HCT116 (cell line): ENCODE measurements around the gene BANF1. TPM values are rescaled to one million over a fixed set of nuclear protein-coding genes. Genes with fewer than 3 reads are reported as not detected.

Experiments used
- ATAC-seq: fragments of 200-7000 bp; cut with Tn5 transposase; 2 replicates; pipeline ENCODE4 v1.9.1; 2020; ENCODE audit warnings: mild to moderate bottlenecking, moderate library complexity
- BruUV-seq: library from RNA; stranded (reverse); fragments of 400-500 nt; replicated peaks from 2 replicates; lab custom pipeline; 2021; lab: Mats Ljungman, UMichigan
- CTCF ChIA-PET: fragments of 300-600 bp; sonication (Branson Sonifier 250); formaldehyde crosslinking; loops from one replicate; lab custom pipeline; 2021; ENCODE audit warnings: antibody characterized with exemption; lab: Charles Lee
- POLR2A ChIA-PET: fragments of 300-600, 350-600 bp; sonication (Branson Sonifier 250); formaldehyde crosslinking; loops from one replicate; lab custom pipeline; 2021; ENCODE audit warnings: antibody characterized with exemption; lab: Charles Lee
- RAD21 ChIA-PET, 2 experiments: fragments of 300-600 bp; sonication (Branson Sonifier 250); formaldehyde crosslinking; loops; one replicate each; lab custom pipeline; 2023; ENCODE audit warnings: low total read pairs in 2 of 2; ENCODE audit not compliant: uncharacterized antibody in 2 of 2, unreplicated experiment in 2 of 2, low non-redundant PET in 1 of 2; lab: Charles Lee
- DNase-seq: peaks from one replicate; pipeline ENCODE4 v3.0.0-alpha.2; 2010; ENCODE audit warnings: low read depth, low spot score
- H2AFZ ChIP-seq: fragments of 200-600 bp; shearing (Covaris generic), sonication (generic); 2 replicates; pipeline ENCODE4 v1.6.1; 2017; ENCODE audit warnings: low read depth, mixed run types, mixed read lengths, antibody characterized with exemption, low read length; ENCODE audit not compliant: poor library complexity, severe bottlenecking
- H3K27ac ChIP-seq: 2 replicates; pipeline ENCODE4 v1.5.1; 2012; ENCODE audit warnings: low read depth, low read length
- H3K27me3 ChIP-seq: fragments of 200-600 bp; sonication (generic); 2 replicates; pipeline ENCODE4 v1.6.1; 2016; ENCODE audit warnings: mixed run types, low read length, mixed read lengths; ENCODE audit not compliant: insufficient read depth
- H3K36me3 ChIP-seq, 2 experiments: fragments of 200-500 bp in 1 of 2; fragments of 200-600 bp in 1 of 2; sonication (Bioruptor generic) in 1 of 2; sonication (generic) in 1 of 2; 2 replicates each; pipeline versions ENCODE4 v1.5.1 to v1.6.1; 2014 to 2016; ENCODE audit warnings: low read length in 2 of 2, inconsistent platforms in 1 of 2, mixed read lengths in 1 of 2, mixed run types in 1 of 2; ENCODE audit not compliant: insufficient read depth in 2 of 2, control insufficient read depth in 1 of 2
- H3K4me1 ChIP-seq, 2 experiments: fragments of 200-600 bp in 1 of 2; sonication (generic) in 1 of 2; 2 replicates each; pipeline versions ENCODE4 v1.5.1 to v1.6.1; 2012 to 2017; ENCODE audit warnings: low read length in 2 of 2, inconsistent platforms in 1 of 2, mild to moderate bottlenecking in 1 of 2, mixed read lengths in 1 of 2, mixed run types in 1 of 2, moderate library complexity in 1 of 2; ENCODE audit not compliant: insufficient read depth in 2 of 2, control insufficient read depth in 1 of 2
- H3K4me2 ChIP-seq: fragments of 200-600 bp; sonication (generic); 2 replicates; pipeline ENCODE4 v1.6.1; 2017; ENCODE audit warnings: mixed run types, low read length, mixed read lengths
- H3K4me3 ChIP-seq, 2 experiments: fragments of 200-600 bp in 1 of 2; sonication (generic) in 1 of 2; replicated peaks in 1 of 2; 2 replicates each; pipeline ENCODE4 v1.5.1; 2011 to 2016; ENCODE audit warnings: low read length in 2 of 2, control low read depth in 1 of 2, low read depth in 1 of 2, mild to moderate bottlenecking in 1 of 2, mixed read lengths in 1 of 2, mixed run types in 1 of 2
- H3K79me2 ChIP-seq: fragments of 200-600 bp; sonication (generic); 2 replicates; pipeline ENCODE4 v1.6.1; 2017; ENCODE audit warnings: mild to moderate bottlenecking, mixed run types, low read length, moderate library complexity, mixed read lengths; ENCODE audit not compliant: insufficient read depth
- H3K9ac ChIP-seq: fragments of 200-600 bp; sonication (generic); 2 replicates; pipeline ENCODE4 v1.6.1; 2016; ENCODE audit warnings: low read length, mixed read lengths
- H3K9me2 ChIP-seq: fragments of 200-600 bp; sonication (generic), shearing (Covaris generic); 2 replicates; pipeline ENCODE4 v1.6.1; 2017; ENCODE audit warnings: mixed run types, mild to moderate bottlenecking, moderate library complexity; ENCODE audit not compliant: insufficient read depth
- H3K9me3 ChIP-seq, 2 experiments: fragments of 200-500 bp in 1 of 2; fragments of 200-600 bp in 1 of 2; sonication (Bioruptor generic) in 1 of 2; sonication (generic) in 1 of 2; 2 replicates each; pipeline ENCODE4 v1.6.1; 2014 to 2017; ENCODE audit warnings: low read length in 2 of 2, mixed read lengths in 2 of 2, inconsistent platforms in 1 of 2, low read depth in 1 of 2, mild to moderate bottlenecking in 1 of 2, mixed run types in 1 of 2, moderate library complexity in 1 of 2; ENCODE audit not compliant: control insufficient read depth in 1 of 2, insufficient read depth in 1 of 2
- H4K20me1 ChIP-seq: fragments of 200-600 bp; sonication (generic), shearing (Covaris generic); 2 replicates; pipeline ENCODE4 v1.6.1; 2017; ENCODE audit warnings: mixed run types, mild to moderate bottlenecking, moderate library complexity; ENCODE audit not compliant: insufficient read depth
- ATF3 ChIP-seq: IDR thresholded peaks from 2 replicates; pipeline ENCODE4 v1.6.1; 2012
- CBX3 ChIP-seq: IDR thresholded peaks from 2 replicates; pipeline ENCODE4 v1.6.1; 2012; ENCODE audit warnings: low read depth
- CEBPB ChIP-seq: IDR thresholded peaks from 2 replicates; pipeline ENCODE4 v1.6.1; 2012; ENCODE audit warnings: low read depth
- EGR1 ChIP-seq: IDR thresholded peaks from 2 replicates; pipeline ENCODE4 v1.6.1; 2012; ENCODE audit warnings: low read depth
- ELF1 ChIP-seq: IDR thresholded peaks from 2 replicates; pipeline ENCODE4 v1.6.1; 2012; ENCODE audit warnings: low read depth, borderline replicate concordance
- EZH2 ChIP-seq: fragments of 200-600 bp; sonication (generic); IDR thresholded peaks from 2 replicates; pipeline ENCODE4 v1.6.1; 2017; ENCODE audit warnings: antibody characterized with exemption, mixed run types
- FOSL1 ChIP-seq: IDR thresholded peaks from 2 replicates; pipeline ENCODE4 v1.6.1; 2012; ENCODE audit warnings: low read depth
- JUND ChIP-seq: IDR thresholded peaks from 2 replicates; pipeline ENCODE4 v1.6.1; 2012
- MAX ChIP-seq: IDR thresholded peaks from 2 replicates; pipeline ENCODE4 v1.6.1; 2012
- POLR2A ChIP-seq: IDR thresholded peaks from 2 replicates; pipeline ENCODE4 v1.7.0; 2011; ENCODE audit warnings: borderline replicate concordance; ENCODE audit not compliant: insufficient read depth, insufficient read length; ENCODE audit errors: extremely low read depth
- POLR2AphosphoS5 ChIP-seq: IDR thresholded peaks from 2 replicates; pipeline ENCODE4 v1.6.1; 2011; ENCODE audit warnings: mild to moderate bottlenecking, low read depth, low read length, moderate library complexity
- RAD21 ChIP-seq: IDR thresholded peaks from 2 replicates; pipeline ENCODE4 v1.6.1; 2012; ENCODE audit warnings: low read depth, mild to moderate bottlenecking
- SIN3A ChIP-seq: IDR thresholded peaks from 2 replicates; pipeline ENCODE4 v1.6.1; 2012; ENCODE audit warnings: low read depth
- SP1 ChIP-seq: IDR thresholded peaks from 2 replicates; pipeline ENCODE4 v1.6.1; 2012; ENCODE audit warnings: low read depth
- ZBTB33 ChIP-seq: IDR thresholded peaks from 2 replicates; pipeline ENCODE4 v1.6.1; 2011; ENCODE audit warnings: mild to moderate bottlenecking, low read length, moderate library complexity; ENCODE audit not compliant: insufficient replicate concordance; ENCODE audit errors: extremely low read depth
- ZNF274 ChIP-seq: fragments of 200-500 bp; sonication (Bioruptor generic); IDR thresholded peaks from 2 replicates; pipeline ENCODE4 v1.6.1; 2014; ENCODE audit warnings: mild to moderate bottlenecking, low read depth, low read length, inconsistent platforms
- intact Hi-C: fragments of 100-400 bp; cut with micrococcal nuclease; formaldehyde crosslinking; loops from 2 replicates; pipeline ENCODE4 v1.10.0; 2022
- total RNA-seq: library from RNA; stranded (reverse); gene quantifications from one replicate; pipeline ENCODE4 v1.2.1, GENCODE V29; 2021; ENCODE audit not compliant: unreplicated experiment

BANF1 gene
- total RNA-seq, 1 experiment from 2014 or later: 356 TPM

- POLR2A ChIA-PET: interaction anchor here (1.5 kb wide), 1 partner anchor 96 kb away, joined by 7 read pairs; no protein-coding TSS in a partner anchor
- intact Hi-C loops: no loop called here
Observed at GRCh38 chr11:65987336-65987735, 15.0 kb upstream of the BANF1 start.

More at GRCh38 chr11:65987336-65987735, 15.0 kb upstream of the BANF1 start:
- Histone ChIP-seq H3K4me1 (peaks cover 0 to 8% of the 10 kb centered on the region in 2 experiments; a peak in 2 of 4 replicates), H3K27ac (no peak overlapping the region), H3K9ac (no peak overlapping the region), H3K4me3 (no peak overlapping the region), H3K27me3 (no peaks in the 10 kb centered on the region), H3K79me2 (no peaks in the 10 kb centered on the region), H3K4me2 (no peak overlapping the region), H2AFZ (no peak overlapping the region), H3K9me3 (no peaks in the 10 kb centered on the region), H3K36me3 (no peaks in the 10 kb centered on the region), H4K20me1 (no peaks in the 10 kb centered on the region), H3K9me2 (no peaks in the 10 kb centered on the region)
- CTCF ChIA-PET: interaction anchor here (1.7 kb wide), 1 partner anchor 275 kb away, joined by 11 read pairs; the partner anchor contains the start of gene KAT5
- ATAC-seq (no peak), DNase-seq (no peak)
- RAD21 ChIA-PET: no interaction called here
- BruUV-seq: no TSS peak
- TF ChIP-seq JUND (no peak), RAD21 (no peak), CBX3 (no peak), POLR2A (no peak), CEBPB (no peak), SIN3A (no peak), EGR1 (no peak), POLR2AphosphoS5 (no peak), ZNF274 (no peak), ZBTB33 (no peak), MAX (no peak), ATF3 (no peak), EZH2 (no peak), FOSL1 (no peak), SP1 (no peak), ELF1 (no peak)
